GM18909 (cell line): ENCODE measurements around the gene FMN2.

Experiments
- ATAC-seq: cut with Tn5 transposase; IDR thresholded peaks from one replicate; pipeline ENCODE4 v1.9.1; 2021; ENCODE audit warnings: mild to moderate bottlenecking; ENCODE audit not compliant: unreplicated experiment, poor library complexity

Gene FMN2

GRCh38 chr1:240506176-240506575 lies 414.5 kb downstream of the FMN2 start:
- ATAC-seq, result no peak

GRCh38 chr1:240508201-240508600 lies 416.5 kb downstream of the FMN2 start:
- ATAC-seq, result no peak

DNA sequence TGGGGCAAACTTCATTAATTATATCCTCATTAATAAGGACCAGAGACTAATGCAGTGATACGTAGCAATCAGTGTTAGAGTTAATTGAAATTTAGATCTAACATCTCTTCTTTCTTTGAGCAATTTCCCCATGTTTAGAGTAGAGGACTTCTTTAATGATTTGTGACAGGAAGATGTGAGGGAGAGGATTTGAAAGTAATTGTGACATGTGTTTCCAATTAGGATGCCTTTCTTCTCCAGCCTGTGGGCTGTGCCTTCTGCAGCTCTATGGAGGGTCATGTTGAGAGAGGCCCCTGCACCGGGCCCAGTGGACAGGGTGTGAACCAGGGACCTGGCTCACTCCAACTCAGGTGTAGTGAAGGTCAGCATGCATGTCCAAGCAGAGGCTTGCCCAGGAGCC lies 417.3 kb downstream of the FMN2 start:
- ATAC-seq, result no peak

DNA sequence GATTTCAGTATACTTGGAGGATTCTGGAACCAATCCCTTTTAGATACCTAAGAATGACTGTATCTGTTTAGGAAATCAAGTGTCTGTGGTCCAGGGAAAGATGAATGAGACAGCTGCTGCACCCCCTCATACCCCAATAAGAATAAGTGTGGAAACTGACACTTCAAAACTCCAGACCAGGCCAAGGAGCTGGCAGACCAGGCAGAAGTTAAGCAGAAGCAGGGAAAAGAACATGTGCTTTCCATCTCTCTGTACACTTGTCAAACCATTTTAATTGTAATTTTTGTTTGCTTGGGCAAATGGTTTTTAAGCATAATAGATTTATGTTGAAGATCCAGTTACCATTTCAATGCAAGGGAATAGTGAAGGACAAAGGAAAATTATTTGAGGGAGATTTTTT lies 420.1 kb downstream of the FMN2 start:
- ATAC-seq, result no peak

- no peak for ATAC-seq
Observed at GRCh38 chr1:240515505-240515904, 423.8 kb downstream of the FMN2 start.

- no peak for ATAC-seq
Observed at GRCh38 chr1:240516069-240516468, 424.4 kb downstream of the FMN2 start.

DNA sequence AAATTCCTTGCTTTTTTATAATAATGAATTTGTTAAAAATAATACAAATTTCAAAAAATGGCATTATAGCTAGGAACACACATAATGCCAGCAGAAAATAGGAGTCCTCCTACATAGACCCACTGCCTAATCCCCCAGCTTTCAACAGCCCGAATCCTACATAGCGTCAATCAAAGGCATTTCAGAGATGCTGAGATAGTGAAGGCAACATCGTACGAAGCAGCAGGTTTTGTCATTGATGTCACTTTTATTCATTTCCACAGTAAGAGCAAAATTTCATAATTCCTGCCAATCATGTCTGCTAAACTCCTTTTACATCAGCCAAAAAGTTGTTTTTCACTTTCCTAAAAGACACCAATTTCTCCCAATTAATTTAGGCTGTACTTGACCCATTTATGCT lies 426.2 kb downstream of the FMN2 start:
- ATAC-seq, result no peak

GRCh38 chr1:240522122-240522822 lies 430.6 kb downstream of the FMN2 start:
- ATAC-seq, result no peak

GRCh38 chr1:240524356-240525069 lies 432.8 kb downstream of the FMN2 start:
- no peak for ATAC-seq
